ENCODE measurements around the gene TRIM67. TPM values are rescaled to one million over a fixed set of nuclear protein-coding genes. Genes with fewer than 3 reads are reported as not detected.

TRIM67 gene
- total and polyA plus RNA-seq, 9 of the 15 experiments (the other 6 are each of a cell fraction or from before 2014, with no cell fraction given) = 0.04 to 0.60 (median 0.31) TPM

- H3K27me3 ChIP-seq (ENCODE audit: control insufficient read depth in 2 of 2, insufficient read depth in 2 of 2, low read length in 2 of 2) = peaks cover 33 to 48% of the 10 kb centered on the region in 2 experiments
- ChIA-PET CTCF (ENCODE audit: low intra/inter-chr PET ratio) (no interaction called here), POLR2A (interaction anchor here (1.2 to 1.3 kb wide), 3 partner anchors 14 to 224 kb away, joined by 3 to 4 read pairs (median 3); no protein-coding TSS in a partner anchor)
- BruUV-seq (replicated peaks) = no TSS peak
- peaks cover 0 to 14% of the 10 kb centered on the region in 2 experiments; a peak in 2 of 5 replicates for H3K4me1 ChIP-seq (replicated peaks in 1 of 2; ENCODE audit: control insufficient read depth in 2 of 2, insufficient read depth in 2 of 2, low read length in 2 of 2)
- H3K4me3 ChIP-seq = no peak overlapping the region
- ATAC-seq (no peak), DNase-seq (ENCODE audit: extremely low read depth in 1 of 4, low spot score in 3 of 4) (no peak), FAIRE-seq (no peak)
- no peak overlapping the region for H3K4me2 ChIP-seq (ENCODE audit: insufficient read depth, low read length)
- H2AFZ ChIP-seq (ENCODE audit: low read depth, low read length) = no peak overlapping the region; the same call in 1 of the 2 replicates
- no peaks in the 10 kb centered on the region for H4K20me1 ChIP-seq (replicated peaks; ENCODE audit: control insufficient read depth, insufficient read depth, low read length)
- H3K36me3 ChIP-seq (ENCODE audit: control insufficient read depth, insufficient read depth, low read length) = no peaks in the 10 kb centered on the region
- no peaks in the 10 kb centered on the region for H3K79me2 ChIP-seq (ENCODE audit: control insufficient read depth, insufficient read depth, low read length)
- H3K9me1 ChIP-seq (ENCODE audit: control insufficient read depth, insufficient read depth, low read length) = no peaks in the 10 kb centered on the region
- intact Hi-C loops (cut with micrococcal nuclease) = no loop called here
- no peak overlapping the region for H3K9ac ChIP-seq (ENCODE audit: insufficient read depth in 1 of 2, low read depth in 2 of 2, low read length in 2 of 2)
- in situ Hi-C loops (cut with MboI) = no loop called here
- H3K9me3 ChIP-seq (replicated peaks; ENCODE audit: control insufficient read depth, insufficient read depth, low read depth, low read length) = no peaks in the 10 kb centered on the region
- no peak overlapping the region for H3K27ac ChIP-seq (ENCODE audit: extremely low read depth, low read depth, low read length)
- WGBS (ENCODE audit: insufficient coverage, low coverage, missing lambda C conversion rate) = 9% methylated on average over 10 of the region's 10 CpGs
- TF ChIP-seq ATF7 (IDR thresholded peaks at IDR 0.05) = no peak
- peak; percentile 51; the same call in 1 of the 2 replicates for TF ChIP-seq ELF4 (CRISPR knock-in tag; IDR thresholded peaks at IDR 0.05)
- no peak for TF ChIP-seq FOXO4 (CRISPR knock-in tag; IDR thresholded peaks at IDR 0.05)
- no peak for TF ChIP-seq HMBOX1 (IDR thresholded peaks at IDR 0.05)
- peak; percentile 25; the same call in 1 of the 2 replicates for TF ChIP-seq MYBL2 (IDR thresholded peaks at IDR 0.05; ENCODE audit: low read depth)
- no peak for TF ChIP-seq MYBL2 (CRISPR knock-in tag; IDR thresholded peaks at IDR 0.05; ENCODE audit: borderline replicate concordance)
- TF ChIP-seq MEIS2 (IDR thresholded peaks at IDR 0.05; ENCODE audit: partially characterized antibody) = peak; percentile 67
- peak; percentile 89 for TF ChIP-seq THRB (CRISPR knock-in tag; conservative IDR thresholded peaks at IDR 0.05)
- no peak for TF ChIP-seq E2F6 (IDR thresholded peaks at IDR 0.05; ENCODE audit: borderline replicate concordance in 1 of 2, extremely low read depth in 1 of 2, insufficient read depth in 1 of 2, insufficient read length in 1 of 2, low read depth in 1 of 2, low read length in 1 of 2, poor library complexity in 1 of 2, severe bottlenecking in 1 of 2)
- no peak for TF ChIP-seq PHF20 (IDR thresholded peaks at IDR 0.05; ENCODE audit: partially characterized antibody)
- 0 out of 4 replicates have a peak, but pooled peaks of 1 of the 2 experiments have one; percentile 52 for TF ChIP-seq MLLT1 (IDR thresholded peaks at IDR 0.05)
- TF ChIP-seq DMBX1 (CRISPR knock-in tag; IDR thresholded peaks at IDR 0.05; ENCODE audit: borderline replicate concordance) = no peak
- no peak for TF ChIP-seq ZNF274 (IDR thresholded peaks at IDR 0.05; ENCODE audit: borderline replicate concordance, low read depth, low read length)
- TF ChIP-seq NFE2 (IDR thresholded peaks at IDR 0.05; ENCODE audit: low read depth) = no peak
- TF ChIP-seq LARP7 (IDR thresholded peaks at IDR 0.05) = 0 out of 2 replicates have a peak, but pooled peaks have one; percentile 51
These were observed 54.0 kb downstream of the TRIM67 start for GRCh38 chr1:231215681-231216385.

Measured in K562 (cell line).